GM18499 (cell line): Measurements from ENCODE around the gene CLDN10.

Experiments
- ATAC-seq: cut with Tn5 transposase; IDR thresholded peaks from one replicate; pipeline ENCODE4 v1.9.1; 2021; ENCODE audit warnings: moderate number of reproducible peaks; ENCODE audit not compliant: insufficient read depth, unreplicated experiment

The CLDN10 gene

DNA sequence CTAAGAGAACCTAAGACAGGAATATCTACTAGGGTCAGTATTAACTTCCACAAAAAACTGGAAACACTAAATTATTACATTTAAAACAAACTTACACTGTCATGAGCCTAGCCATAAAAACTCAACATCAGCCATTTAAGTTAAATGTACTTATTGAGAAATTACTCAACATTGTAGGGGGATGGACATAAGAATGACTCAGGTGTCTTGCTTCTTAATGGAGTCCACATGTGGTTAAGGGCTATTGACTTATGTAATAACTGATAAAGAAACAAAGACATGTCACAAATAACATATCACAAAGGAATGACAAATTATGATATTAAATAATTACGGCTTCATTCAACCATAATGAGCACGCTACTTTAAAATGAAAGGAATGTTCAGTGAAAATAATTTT lies 36.2 kb downstream of the CLDN10 start:
- no peak for ATAC-seq

DNA sequence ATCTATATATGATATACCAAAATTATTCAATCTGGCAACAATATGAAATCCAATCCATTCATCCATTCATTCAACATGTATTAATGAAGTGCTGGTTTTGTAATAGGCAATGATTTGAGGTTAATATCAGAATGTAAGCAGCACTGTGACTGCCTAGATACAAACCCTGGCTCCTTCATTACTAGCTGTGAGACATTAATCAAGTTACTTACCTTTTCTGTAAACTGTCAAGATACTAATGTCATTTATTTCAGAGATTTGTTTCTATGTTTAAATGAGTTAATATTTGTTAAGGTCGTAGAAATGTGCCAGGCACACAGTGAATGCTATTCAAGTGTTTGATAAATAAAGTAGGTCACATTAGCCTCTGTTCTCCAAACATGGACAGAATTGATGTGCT lies 40.9 kb downstream of the CLDN10 start:
- ATAC-seq: no peak

DNA sequence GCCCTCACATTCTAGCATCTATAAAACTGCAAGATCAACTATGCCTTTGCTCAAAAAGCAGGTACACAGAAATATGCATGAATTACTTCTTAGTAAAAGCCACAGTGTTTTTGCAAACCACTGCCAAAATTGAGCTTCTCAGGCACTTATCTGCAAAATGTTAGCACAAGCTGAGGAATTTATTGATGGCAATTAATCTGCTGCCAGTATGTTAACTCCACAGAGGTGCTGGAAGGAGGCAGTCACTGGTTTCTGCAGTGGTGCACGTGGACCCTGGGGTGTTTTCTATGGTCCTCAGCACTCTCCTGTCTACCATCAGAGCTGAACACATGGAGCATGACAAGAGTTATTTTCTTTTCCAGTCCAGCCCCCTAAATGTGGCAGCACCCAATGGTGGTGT lies 44.2 kb downstream of the CLDN10 start:
- ATAC-seq: no peak

DNA sequence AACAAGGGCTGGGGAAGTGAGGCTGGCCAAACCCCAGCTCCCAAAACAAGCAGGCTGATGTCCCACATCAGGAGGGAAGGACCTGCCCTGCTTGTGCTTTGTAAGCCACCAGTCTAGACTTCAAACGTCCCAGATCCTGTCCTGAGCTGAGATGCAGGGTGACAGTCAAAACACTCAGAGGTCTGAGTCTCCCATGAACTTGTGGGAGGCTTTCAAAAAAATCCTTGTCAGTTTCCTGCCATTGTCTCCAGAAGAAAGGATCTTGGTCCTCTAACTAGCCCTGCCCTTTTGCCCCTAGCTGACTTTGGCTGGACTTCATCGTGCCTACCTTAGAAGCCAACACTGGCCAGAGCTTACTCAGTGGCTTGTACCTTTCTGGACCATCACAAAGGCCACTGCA lies 48.7 kb downstream of the CLDN10 start:
- no peak for ATAC-seq

DNA sequence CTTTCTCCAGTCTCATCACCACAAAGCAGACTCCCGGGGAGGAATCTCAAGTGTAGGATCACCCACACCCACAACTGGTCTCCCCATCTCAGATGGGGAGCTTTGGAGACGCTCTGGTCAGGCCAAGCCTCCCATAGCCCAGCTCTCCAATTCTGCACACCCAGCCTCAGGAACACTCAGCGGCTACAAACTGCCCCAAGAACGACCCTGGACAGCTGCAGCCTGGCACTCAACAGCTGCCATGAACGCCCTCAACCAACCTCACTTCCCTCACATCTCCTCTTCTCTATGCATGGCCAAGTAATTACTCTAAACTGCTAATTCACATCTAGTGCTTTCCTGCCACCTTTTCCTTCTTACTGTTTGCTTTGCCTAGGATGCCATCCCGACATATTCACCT lies 49.4 kb downstream of the CLDN10 start:
- no peak for ATAC-seq

DNA sequence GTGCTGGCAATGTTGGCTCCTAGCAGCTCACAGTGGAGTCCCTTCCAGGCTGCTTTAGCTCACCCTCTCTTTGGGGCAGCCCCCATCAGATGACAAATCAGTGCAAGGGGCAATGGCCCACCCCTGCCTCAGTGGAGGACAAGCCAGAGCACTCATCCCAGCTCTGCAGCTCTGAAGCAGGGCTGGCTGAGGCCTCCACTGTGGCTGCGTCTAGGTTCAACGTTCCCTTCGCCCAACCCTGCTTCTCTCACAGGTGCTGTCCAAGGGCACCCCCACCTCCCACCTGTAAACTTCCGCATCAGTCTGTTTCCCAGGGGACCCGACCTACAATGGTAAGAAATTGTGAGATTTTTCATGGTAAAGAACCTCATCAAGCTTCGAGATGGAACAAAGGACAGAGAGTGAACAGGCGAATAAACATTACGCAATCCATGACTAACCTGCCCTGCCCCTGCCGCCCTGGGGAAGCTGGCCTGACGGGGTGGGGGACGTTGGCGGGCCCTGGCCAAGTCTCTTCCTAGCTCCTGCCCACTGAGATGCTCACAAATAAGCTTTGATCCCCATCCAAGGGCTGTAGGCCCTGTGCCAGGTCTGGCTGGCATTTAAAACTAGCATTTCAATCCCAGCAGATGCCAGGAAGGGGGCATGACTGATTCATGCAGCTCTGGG lies 51.5 kb downstream of the CLDN10 start:
- ATAC-seq: no peak

DNA sequence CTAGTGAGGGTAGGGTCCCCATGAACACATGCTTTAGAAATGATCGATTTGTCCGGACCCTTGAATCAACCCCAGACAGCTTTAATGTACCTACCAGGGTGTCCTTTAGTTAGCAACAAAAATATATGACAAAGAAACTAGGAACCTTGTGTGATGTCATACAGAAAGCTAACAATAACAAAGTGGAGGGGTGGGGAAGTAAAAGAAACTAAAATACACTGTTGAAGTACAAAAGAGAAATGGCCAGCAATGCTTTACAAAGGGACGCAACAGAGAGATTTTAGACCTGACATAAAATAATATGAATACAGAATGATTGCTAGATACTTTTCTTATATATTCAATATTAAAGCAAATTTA lies 52.0 kb downstream of the CLDN10 start:
- ATAC-seq: no peak

DNA sequence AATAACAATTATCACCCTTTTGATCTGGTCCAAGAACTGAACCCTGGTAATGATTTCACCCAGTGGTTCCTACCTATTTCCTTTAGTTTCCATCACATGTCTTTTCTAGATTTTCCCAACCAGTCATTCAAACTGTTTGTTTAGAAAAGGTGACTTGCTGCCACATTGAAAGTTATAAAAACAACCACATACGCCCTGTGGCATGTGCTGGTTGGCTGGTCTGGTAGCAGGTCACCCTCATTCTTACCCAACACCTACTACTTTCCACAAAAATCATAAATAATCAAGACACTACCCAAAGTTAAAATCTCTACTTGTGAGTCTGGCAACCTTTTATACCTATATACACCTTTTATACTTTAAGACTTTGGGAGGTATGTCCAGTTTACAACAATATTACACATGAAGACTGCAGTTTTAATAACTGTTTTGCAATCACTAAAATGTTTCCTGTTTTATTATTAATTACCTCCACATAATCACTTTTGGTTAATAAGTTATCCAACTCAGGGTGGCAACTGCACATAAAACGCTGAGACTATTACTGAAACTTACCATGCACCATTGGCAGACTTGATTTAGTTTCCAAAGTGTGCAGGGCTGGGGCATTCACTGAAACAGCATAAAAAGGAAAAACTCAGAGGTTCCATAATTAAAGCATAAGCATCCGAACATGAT lies 53.1 kb downstream of the CLDN10 start:
- ATAC-seq: no peak

DNA sequence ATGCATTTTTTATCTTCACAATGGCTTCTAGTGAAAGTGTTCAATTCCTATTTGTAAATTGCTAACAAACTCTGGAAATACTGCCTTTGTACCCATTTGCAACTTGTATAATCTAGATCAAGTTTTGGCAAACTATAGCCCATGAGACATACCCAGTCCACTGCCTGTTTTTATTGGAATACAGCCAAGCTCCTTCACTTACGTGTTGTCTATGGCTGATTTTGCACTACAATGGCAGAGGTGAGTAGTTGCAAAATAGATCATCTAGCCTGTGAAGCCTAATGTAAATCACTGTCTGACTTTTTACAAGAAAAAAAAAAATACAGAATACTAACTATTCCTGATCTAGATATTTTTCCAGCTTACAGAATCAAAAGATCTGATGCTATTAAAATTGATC lies 54.8 kb downstream of the CLDN10 start:
- no peak for ATAC-seq

DNA sequence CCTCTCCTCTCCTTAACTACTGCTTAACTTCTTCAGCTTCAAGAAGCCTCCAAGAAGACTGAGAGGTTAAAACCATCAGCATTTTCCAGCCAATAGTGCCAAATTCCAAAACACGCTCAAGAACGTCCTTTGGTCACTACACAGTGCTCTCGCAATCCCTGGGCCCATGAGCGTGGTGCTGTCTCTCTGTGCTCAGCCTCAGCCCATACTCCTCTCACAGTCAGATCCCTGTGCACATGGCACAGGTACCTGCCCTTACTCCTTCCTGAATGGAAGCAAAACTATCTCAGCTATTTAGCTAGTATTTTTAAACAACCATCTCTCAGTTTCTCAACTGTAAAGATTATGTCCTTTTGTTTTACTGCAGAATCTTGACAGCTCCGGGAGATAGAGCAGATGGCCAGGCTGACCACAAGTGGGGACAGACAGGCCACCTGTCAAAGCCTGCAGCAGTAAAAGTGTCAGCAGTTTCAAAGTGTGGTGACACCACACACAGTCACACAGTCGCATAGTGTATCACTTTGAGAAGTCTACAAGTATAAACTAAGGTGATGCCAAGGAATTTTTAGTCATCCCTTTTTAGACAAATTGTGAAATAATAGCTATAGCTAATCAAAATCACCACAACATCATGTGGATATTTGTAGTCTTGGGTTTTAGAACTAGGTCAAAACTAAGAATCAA lies 56.3 kb downstream of the CLDN10 start:
- no peak for ATAC-seq

DNA sequence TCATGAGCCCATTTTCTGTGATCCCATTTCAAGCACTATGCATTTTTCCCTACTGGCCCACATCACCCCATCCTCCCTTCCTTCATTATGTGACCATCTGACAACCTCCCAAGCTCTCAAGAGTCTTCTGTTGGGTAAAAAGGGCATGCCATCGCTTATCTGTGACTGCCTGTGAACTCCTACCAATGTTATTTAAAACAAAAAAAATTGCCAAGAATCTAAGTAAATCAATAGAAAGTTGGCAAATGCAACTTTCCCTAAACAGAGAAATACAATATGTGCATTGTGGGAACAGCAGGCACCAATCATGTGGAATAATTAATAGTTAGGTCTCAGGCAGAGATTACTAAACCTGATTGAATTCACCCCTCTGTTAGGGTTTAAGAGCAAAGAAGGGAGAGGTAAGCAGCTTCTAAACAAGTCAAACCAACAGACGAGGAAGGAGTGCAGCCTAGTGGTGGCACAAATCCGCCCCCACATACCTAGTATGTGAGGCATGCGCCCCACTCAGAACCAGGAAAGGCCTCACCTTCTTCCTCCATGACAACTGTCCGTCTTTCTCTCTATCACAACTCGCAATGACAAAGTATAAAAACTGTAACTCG lies 62.2 kb downstream of the CLDN10 start:
- no peak for ATAC-seq

DNA sequence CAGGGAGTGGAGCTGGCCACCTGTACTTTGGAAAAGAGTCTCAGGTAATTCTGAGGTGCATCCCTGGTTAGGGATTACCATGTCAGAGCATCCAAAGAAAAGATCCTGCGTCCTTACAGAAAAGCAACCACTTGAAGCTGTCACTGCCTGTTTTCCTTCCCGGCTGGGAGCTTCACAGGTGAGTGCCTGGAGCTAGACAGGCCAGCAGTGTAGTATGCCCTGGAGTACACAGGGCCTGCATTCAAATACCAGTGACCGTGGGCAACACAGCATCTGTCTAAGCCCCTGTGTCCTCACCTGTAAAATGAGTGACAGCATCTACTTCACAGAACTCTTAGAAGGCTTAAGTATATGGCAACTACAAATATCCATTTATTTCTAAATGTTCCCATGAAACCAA lies 63.0 kb downstream of the CLDN10 start:
- no peak for ATAC-seq

DNA sequence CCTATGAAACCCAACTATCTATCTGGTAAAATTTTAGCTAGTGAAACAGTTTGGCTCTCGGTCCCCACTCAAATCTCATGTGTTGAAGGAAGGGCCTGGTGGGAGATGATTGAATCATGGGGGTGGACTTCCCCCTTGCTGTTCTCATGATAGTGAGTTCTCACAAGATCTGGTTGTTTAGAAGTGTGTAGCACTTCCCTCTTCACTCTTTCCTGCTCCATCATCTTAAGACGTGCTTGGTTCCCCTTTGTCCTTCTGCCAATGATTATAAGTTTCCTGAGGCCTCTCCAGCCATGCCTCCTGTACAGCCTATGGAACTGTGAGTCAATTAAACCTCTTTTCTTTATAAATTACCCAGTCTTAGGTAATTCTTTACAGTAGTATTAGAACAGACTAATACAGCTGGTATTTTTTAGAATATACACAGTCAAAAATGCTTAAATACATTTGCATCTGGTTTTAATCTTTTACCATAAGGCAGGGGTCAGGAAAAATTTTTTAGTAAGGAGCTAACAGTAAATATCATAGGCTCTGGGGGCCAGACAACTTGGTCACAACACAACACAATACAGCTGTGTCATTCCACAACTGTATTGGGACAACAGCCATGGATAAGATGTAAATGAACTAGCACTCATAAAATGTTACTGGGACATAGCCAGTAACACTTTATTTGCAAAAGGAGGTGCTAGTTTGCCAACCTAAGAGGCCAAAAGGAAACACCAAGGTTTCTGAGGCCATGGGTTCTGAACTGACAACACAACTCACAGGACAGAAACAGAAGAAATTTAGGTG lies 67.7 kb downstream of the CLDN10 start:
- ATAC-seq: no peak

DNA sequence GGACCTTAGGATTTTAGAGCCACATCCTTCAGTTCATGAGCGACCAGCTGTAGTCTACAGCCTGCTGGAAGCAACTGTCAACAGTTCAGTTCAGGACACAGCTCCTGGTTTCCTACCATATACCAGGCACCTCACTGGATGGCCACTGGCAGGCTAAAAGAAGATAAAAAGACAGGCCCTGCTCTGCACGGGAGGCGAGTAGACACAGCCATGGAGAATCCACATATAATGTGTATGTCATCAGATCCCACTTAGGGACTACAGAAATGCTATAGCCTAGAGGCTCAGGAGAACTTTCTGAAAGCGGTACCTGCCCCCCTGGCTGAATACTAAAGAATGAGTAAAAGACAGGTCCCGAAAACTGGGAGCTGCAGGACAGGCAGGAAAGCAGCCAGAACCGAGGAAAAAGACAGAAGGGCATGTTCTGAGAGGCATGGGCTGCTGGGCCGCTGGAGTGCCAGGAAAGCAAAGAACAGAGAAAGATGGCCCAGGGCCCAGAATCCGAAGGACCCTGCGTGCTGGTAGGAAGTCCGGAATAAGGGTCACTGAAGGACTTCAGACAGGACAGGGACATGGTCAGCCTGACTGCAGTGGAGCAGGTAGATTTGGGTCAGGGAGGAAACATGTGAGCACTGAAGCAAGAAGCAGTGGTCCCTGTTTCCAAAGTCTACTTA lies 68.4 kb downstream of the CLDN10 start:
- ATAC-seq: no peak

DNA sequence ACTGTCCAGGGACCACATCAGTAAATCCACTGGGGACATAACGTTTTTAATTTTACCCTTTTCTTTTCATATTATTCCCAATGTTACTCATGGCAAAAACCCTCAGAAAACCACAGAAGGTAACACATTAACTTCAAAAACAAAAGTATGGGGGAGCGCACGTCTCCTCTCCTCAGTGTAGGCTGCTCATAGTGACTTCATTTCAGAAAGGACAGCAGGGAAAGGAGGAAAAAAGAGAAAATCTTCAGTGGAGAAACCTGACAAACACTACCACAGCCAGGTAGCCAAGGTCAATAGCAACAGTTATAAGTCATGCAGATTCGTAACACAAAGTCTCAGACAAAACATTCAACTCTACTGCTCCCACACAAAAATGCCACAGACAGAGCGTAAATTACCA lies 70.6 kb downstream of the CLDN10 start:
- ATAC-seq: no peak

DNA sequence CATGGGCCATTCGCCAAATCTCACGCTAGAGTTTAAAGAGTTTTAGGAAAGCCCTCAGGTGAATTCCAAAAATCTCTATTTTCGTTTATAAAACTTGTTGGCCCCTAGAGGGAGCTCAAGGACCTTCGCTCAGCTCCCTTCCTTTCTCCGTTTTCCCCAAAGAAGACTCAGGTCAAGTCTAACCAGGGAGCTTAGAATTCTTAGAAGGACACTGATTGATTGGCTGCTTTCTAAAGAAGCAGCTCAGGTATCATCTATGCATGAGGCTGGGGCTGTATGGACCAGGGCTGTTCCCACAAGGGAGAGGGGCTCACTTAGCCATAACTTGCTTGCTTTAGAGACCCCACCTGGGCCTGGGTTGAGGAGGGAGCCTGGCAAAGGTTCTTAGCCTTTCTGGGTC lies 71.5 kb downstream of the CLDN10 start:
- no peak for ATAC-seq

DNA sequence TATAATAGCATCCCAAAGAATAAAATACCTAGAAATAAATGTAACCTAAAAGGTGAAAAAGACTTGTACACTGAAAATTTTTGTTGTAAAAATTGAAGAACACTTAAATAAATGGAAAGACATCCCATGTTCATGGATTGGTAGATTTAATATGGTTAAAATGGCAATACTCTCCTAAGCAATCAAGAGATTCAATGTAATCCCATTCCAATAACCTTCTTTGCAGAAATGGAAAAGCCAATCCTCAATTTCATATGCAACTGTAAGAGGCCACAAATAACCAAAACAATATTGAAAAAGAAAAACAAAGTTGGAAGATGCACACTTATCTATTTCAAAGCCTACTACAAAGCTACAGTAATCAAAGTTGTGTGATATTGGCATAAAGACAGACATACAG lies 74.2 kb downstream of the CLDN10 start:
- no peak for ATAC-seq

DNA sequence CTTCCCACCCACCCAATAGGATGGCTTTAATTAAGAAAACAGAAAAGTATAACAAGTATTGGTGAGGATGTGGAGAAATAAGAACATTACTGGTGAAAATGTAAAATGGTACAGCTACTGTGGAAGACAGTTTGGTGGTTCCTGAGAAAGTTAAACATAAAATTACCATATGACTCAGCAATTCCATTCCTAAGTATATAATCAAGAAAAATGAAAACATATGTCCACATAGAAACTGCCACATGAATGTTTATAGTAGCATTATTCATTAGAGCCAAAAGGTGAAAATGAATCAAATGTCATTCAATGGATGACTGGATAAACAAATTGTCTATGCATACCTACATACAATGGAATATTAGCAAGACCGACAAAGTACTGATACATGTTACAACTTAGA lies 75.1 kb downstream of the CLDN10 start:
- ATAC-seq: no peak

DNA sequence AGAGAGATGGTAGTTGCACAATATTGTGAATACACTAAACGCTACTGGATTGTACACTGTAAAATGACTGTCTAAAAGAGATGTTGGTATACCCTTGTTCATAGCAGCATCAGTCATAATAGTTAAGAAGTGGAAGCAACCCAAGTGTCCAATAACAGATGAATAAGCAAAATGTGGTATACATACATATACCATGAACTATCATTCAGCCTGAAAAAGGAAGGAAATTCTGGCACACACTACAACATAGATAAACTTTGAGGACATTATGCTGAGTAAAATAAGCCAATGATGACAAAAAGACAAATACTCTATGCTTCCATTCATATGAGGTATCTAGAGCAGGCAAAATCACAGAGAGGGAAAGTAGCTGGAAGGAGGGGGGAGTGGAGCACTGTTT lies 76.0 kb downstream of the CLDN10 start:
- ATAC-seq: no peak

DNA sequence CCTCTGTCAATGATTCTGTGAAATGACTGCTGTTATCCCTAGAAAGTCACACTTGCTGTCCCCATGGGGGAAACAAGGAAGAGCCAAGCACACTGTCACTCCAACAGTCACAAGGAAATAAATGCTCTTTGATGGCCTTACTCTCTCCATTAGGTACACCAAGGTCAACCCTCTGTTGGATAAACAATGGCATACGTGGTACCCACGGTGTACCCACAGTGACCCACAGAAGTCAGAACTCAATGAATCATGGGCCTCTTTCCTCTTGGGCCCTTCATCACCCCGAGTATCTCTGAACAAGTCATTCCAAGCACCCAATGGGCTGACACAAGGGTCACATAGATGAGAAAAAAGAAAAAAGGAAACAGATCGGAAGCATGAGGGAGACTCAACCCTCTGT lies 76.6 kb downstream of the CLDN10 start:
- ATAC-seq: no peak
